ENCODE results near the gene IGFBP5. TPM values are rescaled to one million over a fixed set of nuclear protein-coding genes. Genes with fewer than 3 reads are reported as not detected.
A peak's percentile ranks its signal among the peaks of the same experiment; 100 is the strongest.

Gene IGFBP5
- total RNA-seq, 4 donors from 2014 or later, result 480 to 2,812 (median 618) TPM

DNA sequence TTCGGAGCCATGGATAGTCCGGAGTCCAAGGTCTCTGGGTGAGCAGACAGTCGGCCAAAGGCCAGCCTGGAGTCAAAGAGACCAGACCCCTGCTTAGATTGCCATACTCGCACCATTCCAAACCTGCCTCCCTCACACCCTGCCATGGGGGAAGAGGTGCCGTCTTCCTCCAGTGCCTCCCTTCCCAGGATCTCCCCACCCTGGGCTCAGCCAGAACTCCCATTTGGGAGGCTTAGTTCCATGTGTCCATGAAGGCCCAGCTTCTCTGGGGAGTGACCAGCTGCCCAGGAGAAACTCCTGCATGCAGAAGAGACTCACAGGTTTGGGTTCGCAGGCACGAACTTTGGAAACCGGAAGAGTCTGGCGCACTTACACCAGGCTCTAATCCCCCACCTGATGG, 21.7 kb downstream of the IGFBP5 start:
- H3K27ac ChIP-seq, result peak overlapping the region; percentile 43 to 49

DNA sequence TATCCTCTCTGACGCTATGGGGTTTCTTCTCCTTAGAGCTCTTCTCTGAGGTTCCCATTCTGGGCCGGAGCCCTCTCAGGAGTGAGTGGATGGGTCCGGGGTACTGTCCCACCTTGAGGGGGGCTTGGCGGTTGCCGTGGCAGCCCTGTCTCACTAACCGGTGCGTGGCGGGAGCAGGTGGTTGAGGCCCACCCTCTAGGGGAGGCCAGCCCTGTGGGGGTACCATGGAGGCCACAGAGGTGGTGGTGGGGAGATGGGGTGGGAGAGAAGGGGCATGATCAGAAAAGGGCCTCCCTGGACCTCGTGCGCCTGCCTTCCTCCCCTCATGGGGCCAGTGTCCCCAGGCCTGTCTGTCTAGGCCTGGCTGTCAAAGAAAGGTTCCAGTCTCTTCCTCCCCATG, 22.3 kb downstream of the IGFBP5 start:
- no peak for DNase-seq
- no peaks in the 10 kb centered on the region for H3K9me3 ChIP-seq
- no peaks in the 10 kb centered on the region for H3K27me3 ChIP-seq
- intact Hi-C loops (cut with DNase I; ENCODE audit: low total_unique reads), result no loop called here
- no peaks in the 10 kb centered on the region for H3K36me3 ChIP-seq
- no peak overlapping the region for H3K4me3 ChIP-seq
- TF ChIP-seq POLR2A (IDR thresholded peaks at IDR 0.05), result no peak
- TF ChIP-seq, protein P1, sequence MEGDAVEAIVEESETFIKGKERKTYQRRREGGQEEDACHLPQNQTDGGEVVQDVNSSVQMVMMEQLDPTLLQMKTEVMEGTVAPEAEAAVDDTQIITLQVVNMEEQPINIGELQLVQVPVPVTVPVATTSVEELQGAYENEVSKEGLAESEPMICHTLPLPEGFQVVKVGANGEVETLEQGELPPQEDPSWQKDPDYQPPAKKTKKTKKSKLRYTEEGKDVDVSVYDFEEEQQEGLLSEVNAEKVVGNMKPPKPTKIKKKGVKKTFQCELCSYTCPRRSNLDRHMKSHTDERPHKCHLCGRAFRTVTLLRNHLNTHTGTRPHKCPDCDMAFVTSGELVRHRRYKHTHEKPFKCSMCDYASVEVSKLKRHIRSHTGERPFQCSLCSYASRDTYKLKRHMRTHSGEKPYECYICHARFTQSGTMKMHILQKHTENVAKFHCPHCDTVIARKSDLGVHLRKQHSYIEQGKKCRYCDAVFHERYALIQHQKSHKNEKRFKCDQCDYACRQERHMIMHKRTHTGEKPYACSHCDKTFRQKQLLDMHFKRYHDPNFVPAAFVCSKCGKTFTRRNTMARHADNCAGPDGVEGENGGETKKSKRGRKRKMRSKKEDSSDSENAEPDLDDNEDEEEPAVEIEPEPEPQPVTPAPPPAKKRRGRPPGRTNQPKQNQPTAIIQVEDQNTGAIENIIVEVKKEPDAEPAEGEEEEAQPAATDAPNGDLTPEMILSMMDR (IDR thresholded peaks at IDR 0.05), result no peak
- peak overlapping the region; percentile 43 to 49 for H3K27ac ChIP-seq
- no peaks in the 10 kb centered on the region for H3K4me1 ChIP-seq

More for the DNA sequence above, 21.7 kb downstream of the IGFBP5 start:
- H3K27me3 ChIP-seq, result no peaks in the 10 kb centered on the region
- TF ChIP-seq POLR2A (IDR thresholded peaks at IDR 0.05), result no peak
- TF ChIP-seq, protein P1 (IDR thresholded peaks at IDR 0.05), result no peak
- intact Hi-C loops (cut with DNase I; ENCODE audit: low total_unique reads), result no loop called here
- no peak overlapping the region for H3K4me3 ChIP-seq
- no peaks in the 10 kb centered on the region for H3K4me1 ChIP-seq
- no peak for DNase-seq
- no peaks in the 10 kb centered on the region for H3K9me3 ChIP-seq
- no peaks in the 10 kb centered on the region for H3K36me3 ChIP-seq

DNA sequence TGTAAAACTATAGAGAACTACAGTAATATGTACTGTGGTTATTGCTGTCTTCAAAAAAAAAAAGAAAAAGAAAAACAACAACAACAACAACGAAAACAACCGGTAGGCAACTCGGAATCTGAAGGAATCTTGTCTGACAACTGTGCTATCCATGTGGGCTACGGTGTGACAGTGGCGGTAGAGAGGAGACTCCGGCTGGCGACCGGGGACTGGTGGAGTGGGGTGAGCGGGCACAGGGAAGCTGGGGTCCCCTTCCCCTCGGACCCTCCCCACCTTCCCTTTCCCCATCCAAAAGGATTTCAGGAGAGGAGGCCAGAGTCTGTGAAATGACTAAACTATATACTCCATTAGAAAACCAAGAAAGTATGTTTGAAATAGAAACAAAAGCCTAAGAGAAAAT, 22.9 kb downstream of the IGFBP5 start:
- DNase-seq, result no peak
- Histone ChIP-seq H3K27me3 (no peaks in the 10 kb centered on the region), H3K9me3 (no peaks in the 10 kb centered on the region), H3K4me3 (no peak overlapping the region), H3K4me1 (no peaks in the 10 kb centered on the region), H3K36me3 (no peaks in the 10 kb centered on the region), H3K27ac (peak overlapping the region; percentile 43 to 49)
- intact Hi-C loops (cut with DNase I; ENCODE audit: low total_unique reads), result no loop called here
- no peak for TF ChIP-seq POLR2A (IDR thresholded peaks at IDR 0.05)
- TF ChIP-seq, protein P1 (IDR thresholded peaks at IDR 0.05), result no peak

DNA sequence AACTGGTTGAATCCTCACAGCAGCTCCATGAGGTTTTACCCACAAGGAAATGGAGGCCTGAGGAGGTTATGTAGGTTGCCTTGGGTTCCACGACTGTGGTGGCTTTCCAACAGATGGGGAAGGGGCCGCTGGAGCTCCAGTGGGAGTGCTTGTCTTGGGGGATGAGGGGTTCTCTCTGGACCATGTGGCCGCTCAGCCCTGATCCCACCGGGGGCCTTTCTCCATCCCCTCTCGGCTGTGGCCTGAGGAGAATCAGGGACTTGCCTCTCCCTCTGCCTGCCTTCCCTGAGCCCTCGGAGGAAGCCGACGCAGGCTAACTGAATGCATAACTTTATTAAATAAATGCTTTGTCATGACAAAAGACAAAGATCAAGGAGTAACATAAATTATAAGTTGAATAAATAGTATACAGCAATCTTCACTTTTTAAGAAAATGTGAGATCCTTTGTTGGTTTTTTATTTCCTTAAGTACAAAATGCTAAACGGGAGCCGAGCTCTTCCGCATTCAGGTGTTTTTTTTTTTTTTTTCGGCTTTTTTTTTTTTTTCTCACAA, 23.5 kb downstream of the IGFBP5 start:
- no peaks in the 10 kb centered on the region for H3K4me1 ChIP-seq
- TF ChIP-seq, protein P1 (IDR thresholded peaks at IDR 0.05), result no peak
- H3K36me3 ChIP-seq, result no peaks in the 10 kb centered on the region
- intact Hi-C loops (cut with DNase I; ENCODE audit: low total_unique reads), result no loop called here
- H3K27me3 ChIP-seq, result no peaks in the 10 kb centered on the region
- no peak overlapping the region for H3K4me3 ChIP-seq
- peak overlapping the region; percentile 62 to 65 for H3K27ac ChIP-seq
- H3K9me3 ChIP-seq, result no peaks in the 10 kb centered on the region
- no peak for DNase-seq

DNA sequence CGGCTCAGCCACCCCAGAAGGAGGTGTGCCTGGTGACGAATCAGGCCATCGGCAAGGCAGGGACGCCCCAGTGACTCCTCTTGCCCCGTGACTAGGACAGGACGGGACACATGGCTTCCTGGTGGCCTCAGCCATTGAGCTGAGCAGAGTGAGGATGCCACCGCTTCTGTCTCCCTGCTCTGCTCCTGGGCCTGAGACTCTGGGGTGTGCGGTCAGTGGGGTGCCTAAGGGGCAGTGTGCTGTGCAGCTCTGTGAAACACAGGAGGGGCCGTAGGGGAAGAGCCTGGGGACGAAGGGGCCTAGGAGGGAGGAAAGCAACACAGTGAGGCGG, 24.3 kb downstream of the IGFBP5 start:
- no peaks in the 10 kb centered on the region for H3K36me3 ChIP-seq
- H3K4me1 ChIP-seq, result no peaks in the 10 kb centered on the region
- no peak overlapping the region for H3K4me3 ChIP-seq
- DNase-seq, result no peak
- intact Hi-C loops (cut with DNase I; ENCODE audit: low total_unique reads), result no loop called here
- TF ChIP-seq, protein P1 (IDR thresholded peaks at IDR 0.05), result no peak
- no peak for TF ChIP-seq POLR2A (IDR thresholded peaks at IDR 0.05)
- no peaks in the 10 kb centered on the region for H3K9me3 ChIP-seq
- no peaks in the 10 kb centered on the region for H3K27me3 ChIP-seq
- peak overlapping the region; percentile 62 to 65 for H3K27ac ChIP-seq
